Lung (tissue), 12 donors: ENCODE results near the gene SLC16A4. TPM values are rescaled to one million over a fixed set of nuclear protein-coding genes. Genes with fewer than 3 reads are reported as not detected.

Experiments used
- ATAC-seq: fragments of 200-7000 bp; cut with Tn5 transposase; one replicate; pipeline ENCODE4 v1.9.1; 2020; ENCODE audit warnings: moderate number of reproducible peaks; ENCODE audit not compliant: insufficient read depth, low FRiP score
- DNase-seq, 3 donors: peaks; one replicate each; pipeline ENCODE4 v3.0.0-alpha.2; 2013 to 2017
- H3K27ac ChIP-seq, 2 donors: one replicate each; pipeline ENCODE4 v1.5.1; 2013; ENCODE audit warnings: mild to moderate bottlenecking in 2 of 2, moderate library complexity in 2 of 2, control low read depth in 1 of 2, inconsistent platforms in 1 of 2, low read depth in 1 of 2, low read length in 1 of 2
- H3K27me3 ChIP-seq, 3 donors: one replicate each; pipeline ENCODE4 v1.5.1; 2013; ENCODE audit warnings: low read length in 2 of 3; ENCODE audit not compliant: control insufficient read depth in 3 of 3, insufficient read depth in 3 of 3
- H3K36me3 ChIP-seq, 4 donors: one replicate each; pipeline ENCODE4 v1.5.1; 2013; ENCODE audit warnings: low read length in 4 of 4, mild to moderate bottlenecking in 1 of 4, moderate library complexity in 1 of 4; ENCODE audit not compliant: control insufficient read depth in 4 of 4, insufficient read depth in 4 of 4
- H3K4me1 ChIP-seq, 5 donors: one replicate each; pipeline ENCODE4 v1.5.1; 2013; ENCODE audit warnings: low read length in 5 of 5, mild to moderate bottlenecking in 2 of 5, moderate library complexity in 1 of 5; ENCODE audit not compliant: control insufficient read depth in 5 of 5, insufficient read depth in 5 of 5
- H3K4me3 ChIP-seq: one replicate; pipeline ENCODE4 v1.5.1; 2013; ENCODE audit warnings: mild to moderate bottlenecking, control low read depth, moderate library complexity
- H3K9ac ChIP-seq, 2 donors: one replicate each; pipeline ENCODE4 v1.5.1; 2013; ENCODE audit warnings: low read length in 2 of 2, control low read depth in 1 of 2; ENCODE audit not compliant: insufficient read depth in 1 of 2
- H3K9me3 ChIP-seq, 4 donors: one replicate each; pipeline ENCODE4 v1.5.1; 2013; ENCODE audit warnings: low read length in 3 of 4, mild to moderate bottlenecking in 1 of 4, moderate library complexity in 1 of 4; ENCODE audit not compliant: control insufficient read depth in 4 of 4, insufficient read depth in 3 of 4
- CTCF ChIP-seq: IDR thresholded peaks from 2 replicates; pipeline ENCODE4 v1.5.1; 2012; ENCODE audit warnings: mild to moderate bottlenecking; ENCODE audit errors: control extremely low read depth, extremely low read depth
- WGBS, 2 donors: extraction: QIAGEN DNeasy Blood & Tissue Kit; methylation state at CpG; one replicate each; pipeline ENCODE4 v1.1.7; 2013; 5-methylcytosine and 5-hydroxymethylcytosine counted together
- polyA plus RNA-seq, 2 donors: library from polyadenylated mRNA; stranded (reverse); fragments of 200-250 nt; gene quantifications; one replicate each; pipeline ENCODE4 v1.2.1, GENCODE V29; 2013
- total RNA-seq, 2 donors: library from RNA; depleted of rRNA in 1 of 2; stranded (reverse); fragments of >200 nt in 1 of 2; gene quantifications; one replicate each; pipeline ENCODE4 v1.2.1, GENCODE V29; 2014 to 2021
- donor health status: control.
- donor health status: control.
- donor health status: Bipolar disorder and iron deficiency.
- donor health status: healthy.
- donor health status: DM: yes; HTN: yes; CAD: no.

SLC16A4 gene
- total and polyA plus RNA-seq, 4 donors = 4.6 to 12.0 (median 7.7) TPM

GRCh38 chr1:110430901-110431300, 40.1 kb upstream of the SLC16A4 start:
- DNase-seq (no peak), ATAC-seq (no peak)
- Histone ChIP-seq H3K27me3 (no peaks in the 10 kb centered on the region), H3K9me3 (no peaks in the 10 kb centered on the region), H3K36me3 (no peaks in the 10 kb centered on the region), H3K4me3 (no peak overlapping the region), H3K9ac (no peak overlapping the region), H3K27ac (no peak overlapping the region), H3K4me1 (peaks cover 0 to 3% (median 0%) of the 10 kb centered on the region in 5 donors)
- WGBS, 2 donors = 77 to 84% methylated on average over 4 of the region's 4 CpGs
- no peak for TF ChIP-seq CTCF

- Histone ChIP-seq H3K9ac (no peak overlapping the region), H3K36me3 (no peaks in the 10 kb centered on the region), H3K27me3 (no peaks in the 10 kb centered on the region), H3K4me1 (peaks cover 0 to 3% (median 0%) of the 10 kb centered on the region in 5 donors), H3K27ac (no peak overlapping the region), H3K4me3 (no peak overlapping the region), H3K9me3 (no peaks in the 10 kb centered on the region)
- WGBS, 2 donors = 68 to 70% methylated on average over 6 of the region's 6 CpGs
- DNase-seq (no peak), ATAC-seq (no peak)
- TF ChIP-seq CTCF = no peak
Observed at GRCh38 chr1:110430366-110430765, 39.5 kb upstream of the SLC16A4 start.

- Histone ChIP-seq H3K4me1 (peaks cover 0 to 3% (median 0%) of the 10 kb centered on the region in 5 donors), H3K9me3 (no peaks in the 10 kb centered on the region), H3K4me3 (no peak overlapping the region), H3K27ac (no peak overlapping the region), H3K36me3 (no peaks in the 10 kb centered on the region), H3K27me3 (no peaks in the 10 kb centered on the region), H3K9ac (no peak overlapping the region)
- TF ChIP-seq CTCF = no peak
- ATAC-seq (no peak), DNase-seq (no peak)
- WGBS, 2 donors = 74 to 84% methylated on average over 4 of the region's 4 CpGs
Observed at GRCh38 chr1:110428946-110429345, 38.1 kb upstream of the SLC16A4 start.

GRCh38 chr1:110426854-110427253, 36.0 kb upstream of the SLC16A4 start:
- ATAC-seq (no peak), DNase-seq (no peak)
- no peak overlapping the region for H3K4me3 ChIP-seq
- no peaks in the 10 kb centered on the region for H3K27me3 ChIP-seq
- no peaks in the 10 kb centered on the region for H3K4me1 ChIP-seq
- no peaks in the 10 kb centered on the region for H3K36me3 ChIP-seq
- peaks cover 0 to 1% (median 0%) of the 10 kb centered on the region in 4 donors for H3K9me3 ChIP-seq
- H3K27ac ChIP-seq = no peak overlapping the region
- no peak overlapping the region for H3K9ac ChIP-seq
- TF ChIP-seq CTCF = no peak
- WGBS, 2 donors = 16 to 41% methylated on average over 4 of the region's 4 CpGs
